Erythroblast (primary cell): ENCODE data around the gene RNF43.

Experiments used
- GATA1 ChIP-seq: IDR thresholded peaks from 2 replicates; pipeline ENCODE4 v1.6.1; 2011; ENCODE audit warnings: low read depth, mild to moderate bottlenecking, control low read depth, low read length, moderate library complexity
- POLR2A ChIP-seq: IDR thresholded peaks from 2 replicates; pipeline ENCODE4 v1.6.1; 2011; ENCODE audit warnings: mild to moderate bottlenecking, low read length

GRCh38 chr17:58410714-58411407, 6.5 kb downstream of the RNF43 start:
- no peak for TF ChIP-seq POLR2A
- no peak for TF ChIP-seq GATA1
